Suprapubic skin (tissue), 4 donors: Measurements from ENCODE around the gene ATXN7. TPM values are rescaled to one million over a fixed set of nuclear protein-coding genes. Genes with fewer than 3 reads are reported as not detected.

ENCODE experiments used
- DNase-seq, 2 donors: peaks; one replicate each; pipeline ENCODE4 v3.0.0-alpha.2; 2019; ENCODE audit warnings: low spot score in 2 of 2
- H3K27ac ChIP-seq: fragments of 200-600 bp; sonication (generic); one replicate; pipeline ENCODE4 v1.5.1; 2019
- H3K27me3 ChIP-seq: fragments of 200-600 bp; sonication (generic); one replicate; pipeline ENCODE4 v1.5.1; 2019
- H3K36me3 ChIP-seq: fragments of 200-600 bp; sonication (generic); one replicate; pipeline ENCODE4 v1.5.1; 2019
- H3K4me1 ChIP-seq: fragments of 200-600 bp; sonication (generic); one replicate; pipeline ENCODE4 v1.5.1; 2019
- H3K4me3 ChIP-seq: fragments of 200-600 bp; sonication (generic); one replicate; pipeline ENCODE4 v1.5.1; 2019; ENCODE audit warnings: mild to moderate bottlenecking
- H3K9me3 ChIP-seq: fragments of 200-600 bp; sonication (generic); one replicate; pipeline ENCODE4 v1.5.1; 2019
- EP300 ChIP-seq: sonication (generic); formaldehyde crosslinking; IDR thresholded peaks from one replicate; pipeline ENCODE4 v1.6.1; 2017; ENCODE audit warnings: antibody characterized with exemption
- POLR2A ChIP-seq, 2 donors: fragments of 450-650 bp; IDR thresholded peaks; one replicate each; pipeline ENCODE4 v1.6.1; 2017; ENCODE audit warnings: antibody characterized with exemption in 2 of 2, mild to moderate bottlenecking in 2 of 2, moderate library complexity in 2 of 2
- POLR2AphosphoS5 ChIP-seq, 3 donors: sonication (generic); formaldehyde crosslinking; IDR thresholded peaks; one replicate each; pipeline ENCODE4 v1.6.1; 2017; ENCODE audit warnings: antibody characterized with exemption in 3 of 3
- WGBS: methylation state at CpG from one replicate; pipeline ENCODE4 v1.1.5; 2018; 5-methylcytosine and 5-hydroxymethylcytosine counted together
- total RNA-seq, 4 donors: library from RNA; depleted of rRNA; stranded (reverse); fragments of >200 nt; gene quantifications; one replicate each; pipeline ENCODE4 v1.1.0, GENCODE V29; 2016
- TF ChIP-seq, protein P1 (sequence below), 2 donors: fragments of 200-600 bp in 1 of 2; fragments of 450-650 bp in 1 of 2; sonication (generic) in 1 of 2; IDR thresholded peaks; one replicate each; pipeline ENCODE4 v1.5.1; 2016 to 2019; ENCODE audit warnings: antibody characterized with exemption in 2 of 2, mild to moderate bottlenecking in 1 of 2, moderate library complexity in 1 of 2

Gene ATXN7
- total RNA-seq, 4 donors from 2014 or later: 22.9 to 101 (median 44.2) TPM

DNA sequence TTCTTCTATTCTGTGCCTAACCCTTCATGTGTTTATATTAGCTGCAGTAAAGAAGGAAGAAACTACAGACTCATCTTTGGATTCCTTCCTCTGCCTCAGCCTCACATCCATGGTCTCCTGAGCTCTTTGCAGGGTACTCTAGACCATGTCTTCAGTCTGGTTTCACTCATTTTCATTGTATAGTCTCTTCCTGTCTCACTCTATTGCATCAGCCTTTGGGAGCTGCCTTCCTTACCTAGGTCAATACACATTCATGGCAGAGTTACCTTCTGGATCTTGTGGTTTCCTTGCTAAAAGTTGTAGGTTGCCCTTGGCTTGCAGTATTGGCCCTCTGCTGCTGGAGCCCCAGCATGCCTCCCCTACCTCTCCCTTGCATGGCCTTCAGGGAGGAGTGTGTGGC is 80.0 kb downstream of the ATXN7 start:
- no peaks in the 10 kb centered on the region for H3K9me3 ChIP-seq
- H3K36me3 ChIP-seq: no peaks in the 10 kb centered on the region
- H3K27me3 ChIP-seq: no peaks in the 10 kb centered on the region
- no peak overlapping the region for H3K27ac ChIP-seq
- no peak for TF ChIP-seq EP300
- no peak for TF ChIP-seq POLR2AphosphoS5 (IDR thresholded peaks at IDR 0.05)
- TF ChIP-seq POLR2A (IDR thresholded peaks at IDR 0.05): no peak
- H3K4me3 ChIP-seq: no peak overlapping the region
- DNase-seq: no peak
- peaks cover 3% of the 10 kb centered on the region for H3K4me1 ChIP-seq

GRCh38 chr3:63945558-63946096 is 82.0 kb downstream of the ATXN7 start:
- WGBS: 77% methylated on average over 3 of the region's 3 CpGs
- no peak for DNase-seq
- no peaks in the 10 kb centered on the region for H3K27me3 ChIP-seq
- no peaks in the 10 kb centered on the region for H3K36me3 ChIP-seq
- H3K4me3 ChIP-seq: no peak overlapping the region
- H3K27ac ChIP-seq: no peak overlapping the region
- H3K4me1 ChIP-seq: peaks cover 2% of the 10 kb centered on the region
- no peaks in the 10 kb centered on the region for H3K9me3 ChIP-seq
- no peak for TF ChIP-seq EP300
- TF ChIP-seq POLR2A (IDR thresholded peaks at IDR 0.05): no peak
- TF ChIP-seq POLR2AphosphoS5 (IDR thresholded peaks at IDR 0.05): no peak
- TF ChIP-seq, protein P1, sequence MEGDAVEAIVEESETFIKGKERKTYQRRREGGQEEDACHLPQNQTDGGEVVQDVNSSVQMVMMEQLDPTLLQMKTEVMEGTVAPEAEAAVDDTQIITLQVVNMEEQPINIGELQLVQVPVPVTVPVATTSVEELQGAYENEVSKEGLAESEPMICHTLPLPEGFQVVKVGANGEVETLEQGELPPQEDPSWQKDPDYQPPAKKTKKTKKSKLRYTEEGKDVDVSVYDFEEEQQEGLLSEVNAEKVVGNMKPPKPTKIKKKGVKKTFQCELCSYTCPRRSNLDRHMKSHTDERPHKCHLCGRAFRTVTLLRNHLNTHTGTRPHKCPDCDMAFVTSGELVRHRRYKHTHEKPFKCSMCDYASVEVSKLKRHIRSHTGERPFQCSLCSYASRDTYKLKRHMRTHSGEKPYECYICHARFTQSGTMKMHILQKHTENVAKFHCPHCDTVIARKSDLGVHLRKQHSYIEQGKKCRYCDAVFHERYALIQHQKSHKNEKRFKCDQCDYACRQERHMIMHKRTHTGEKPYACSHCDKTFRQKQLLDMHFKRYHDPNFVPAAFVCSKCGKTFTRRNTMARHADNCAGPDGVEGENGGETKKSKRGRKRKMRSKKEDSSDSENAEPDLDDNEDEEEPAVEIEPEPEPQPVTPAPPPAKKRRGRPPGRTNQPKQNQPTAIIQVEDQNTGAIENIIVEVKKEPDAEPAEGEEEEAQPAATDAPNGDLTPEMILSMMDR (IDR thresholded peaks at IDR 0.05): no peak

GRCh38 chr3:63946753-63947152 is 83.1 kb downstream of the ATXN7 start:
- Histone ChIP-seq H3K4me1 (peaks cover 12% of the 10 kb centered on the region), H3K4me3 (no peak overlapping the region), H3K27ac (no peak overlapping the region), H3K27me3 (no peaks in the 10 kb centered on the region), H3K36me3 (no peaks in the 10 kb centered on the region), H3K9me3 (no peaks in the 10 kb centered on the region)
- WGBS: 100% methylated on average over 2 of the region's 2 CpGs
- TF ChIP-seq, protein P1 (IDR thresholded peaks at IDR 0.05): no peak
- TF ChIP-seq POLR2A (IDR thresholded peaks at IDR 0.05): no peak
- no peak for TF ChIP-seq POLR2AphosphoS5 (IDR thresholded peaks at IDR 0.05)
- TF ChIP-seq EP300: no peak
- DNase-seq: no peak

GRCh38 chr3:63947594-63947993 is 83.9 kb downstream of the ATXN7 start:
- 81% methylated on average over 2 of the region's 2 CpGs for WGBS
- H3K36me3 ChIP-seq: no peaks in the 10 kb centered on the region
- H3K27ac ChIP-seq: no peak overlapping the region
- DNase-seq: no peak
- no peak for TF ChIP-seq POLR2A (IDR thresholded peaks at IDR 0.05)
- no peak for TF ChIP-seq POLR2AphosphoS5 (IDR thresholded peaks at IDR 0.05)
- TF ChIP-seq, protein P1 (IDR thresholded peaks at IDR 0.05): no peak
- no peak for TF ChIP-seq EP300
- peaks cover 20% of the 10 kb centered on the region for H3K4me1 ChIP-seq
- H3K9me3 ChIP-seq: no peaks in the 10 kb centered on the region
- H3K27me3 ChIP-seq: no peaks in the 10 kb centered on the region
- H3K4me3 ChIP-seq: no peak overlapping the region

DNA sequence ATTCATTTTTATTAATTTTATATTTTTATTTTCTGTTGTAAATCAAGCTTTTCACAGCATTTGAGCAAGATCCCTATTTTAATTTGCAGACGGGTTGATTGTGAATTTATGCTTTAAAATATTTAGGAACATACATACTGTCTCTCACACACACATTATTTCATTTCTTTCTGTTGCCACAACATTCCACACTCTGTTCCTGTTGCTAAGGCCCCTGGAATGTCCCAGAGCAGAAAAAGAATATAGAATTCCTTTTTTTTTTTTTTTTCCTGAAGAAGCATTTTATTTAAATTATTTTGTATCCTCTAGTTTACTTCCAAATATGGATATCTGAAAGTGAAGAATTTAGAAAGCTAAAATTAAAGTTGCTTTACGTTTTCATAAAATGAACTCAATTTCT is 85.3 kb downstream of the ATXN7 start:
- Histone ChIP-seq H3K9me3 (no peaks in the 10 kb centered on the region), H3K27ac (no peak overlapping the region), H3K27me3 (no peaks in the 10 kb centered on the region), H3K4me1 (peaks cover 20% of the 10 kb centered on the region), H3K4me3 (no peak overlapping the region), H3K36me3 (no peaks in the 10 kb centered on the region)
- 76% methylated on average over 2 of the region's 2 CpGs for WGBS
- TF ChIP-seq, protein P1 (IDR thresholded peaks at IDR 0.05): no peak
- TF ChIP-seq EP300: no peak
- no peak for TF ChIP-seq POLR2AphosphoS5 (IDR thresholded peaks at IDR 0.05)
- TF ChIP-seq POLR2A (IDR thresholded peaks at IDR 0.05): no peak
- DNase-seq: no peak

DNA sequence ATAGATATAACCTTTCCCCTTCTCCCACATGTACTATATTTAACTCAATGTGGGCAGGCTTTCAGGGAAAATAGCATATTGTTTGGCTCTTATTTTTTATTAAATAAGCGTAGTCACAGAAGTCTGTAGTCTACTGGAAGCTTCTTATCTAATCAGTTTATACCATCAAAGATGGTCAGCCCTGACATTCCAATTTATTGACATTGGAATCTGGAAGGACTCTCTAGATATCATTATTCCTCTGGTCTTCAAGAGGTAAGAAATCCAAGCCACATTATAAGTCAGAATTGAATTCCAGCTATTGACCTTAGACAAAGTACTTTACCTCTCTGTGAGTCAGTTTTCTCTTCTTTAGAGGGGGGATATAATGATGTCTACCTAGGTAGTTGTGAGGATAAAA is 87.0 kb downstream of the ATXN7 start:
- peaks cover 22% of the 10 kb centered on the region for H3K4me1 ChIP-seq
- WGBS: 81% methylated on average over 1 of the region's 1 CpG
- H3K9me3 ChIP-seq: no peaks in the 10 kb centered on the region
- no peak overlapping the region for H3K27ac ChIP-seq
- no peak for DNase-seq
- H3K36me3 ChIP-seq: peaks cover 4% of the 10 kb centered on the region
- no peak overlapping the region for H3K4me3 ChIP-seq
- TF ChIP-seq EP300: no peak
- TF ChIP-seq POLR2AphosphoS5 (IDR thresholded peaks at IDR 0.05): no peak
- no peak for TF ChIP-seq POLR2A (IDR thresholded peaks at IDR 0.05)
- TF ChIP-seq, protein P1 (IDR thresholded peaks at IDR 0.05): no peak
- no peaks in the 10 kb centered on the region for H3K27me3 ChIP-seq
